Neural cell (in vitro differentiated cells): ENCODE results near the gene CHCHD3. TPM values are rescaled to one million over a fixed set of nuclear protein-coding genes. Genes with fewer than 3 reads are reported as not detected.

Source experiments
- H2AFZ ChIP-seq: fragments of 200-600, 300-800 bp; sonication (generic), shearing (Covaris generic); 2 replicates; pipeline ENCODE4 v1.6.0; 2014; ENCODE audit warnings: low read depth, mild to moderate bottlenecking, antibody characterized with exemption, low read length, moderate library complexity
- H3F3A ChIP-seq: fragments of 200-600 bp; shearing (Covaris generic); 2 replicates; pipeline ENCODE4 v1.6.1; 2016; ENCODE audit warnings: mild to moderate bottlenecking, moderate library complexity, mixed read lengths, antibody characterized with exemption, low read length; ENCODE audit not compliant: insufficient read depth, poor library complexity, severe bottlenecking
- H3K27ac ChIP-seq: fragments of 200-600, 300-800 bp; sonication (generic), shearing (Covaris generic); 2 replicates; pipeline ENCODE4 v1.5.1; 2014; ENCODE audit warnings: mild to moderate bottlenecking, low read length, moderate library complexity
- H3K27me3 ChIP-seq: fragments of 300-800, 200-600 bp; sonication (generic), shearing (Covaris generic); 2 replicates; pipeline ENCODE4 v1.6.0; 2014; ENCODE audit warnings: mild to moderate bottlenecking, low read depth, low read length, moderate library complexity; ENCODE audit not compliant: insufficient read depth
- H3K36me3 ChIP-seq: fragments of 300-800, 200-600 bp; sonication (generic), shearing (Covaris generic); 2 replicates; pipeline ENCODE4 v1.5.1; 2014; ENCODE audit warnings: mild to moderate bottlenecking, antibody characterized with exemption, low read length, moderate library complexity; ENCODE audit not compliant: insufficient read depth
- H3K4me2 ChIP-seq: fragments of 300-800, 200-600 bp; sonication (generic), shearing (Covaris generic); 2 replicates; pipeline ENCODE4 v1.6.0; 2014; ENCODE audit warnings: mild to moderate bottlenecking, low read length
- H3K4me3 ChIP-seq: fragments of 300-800, 200-600 bp; sonication (generic), shearing (Covaris generic); 2 replicates; pipeline ENCODE4 v1.5.1; 2014; ENCODE audit warnings: mild to moderate bottlenecking, low read length, moderate library complexity
- H3K79me2 ChIP-seq: fragments of 200-600 bp; shearing (Covaris generic); replicated peaks from 2 replicates; pipeline ENCODE4 v1.6.0; 2014; ENCODE audit warnings: mild to moderate bottlenecking, low read length, moderate library complexity; ENCODE audit not compliant: insufficient read depth
- H3K9ac ChIP-seq: fragments of 300-800, 200-600 bp; sonication (generic), shearing (Covaris generic); 2 replicates; pipeline ENCODE4 v1.6.1; 2016; ENCODE audit warnings: mild to moderate bottlenecking, low read length, mixed read lengths
- H3K9me2 ChIP-seq: fragments of 200-600 bp; shearing (Covaris generic); 2 replicates; pipeline ENCODE4 v1.6.1; 2016; ENCODE audit warnings: mild to moderate bottlenecking, low read length, mixed read lengths; ENCODE audit not compliant: insufficient read depth
- H3K9me3 ChIP-seq: fragments of 200-600, 300-800 bp; sonication (generic), shearing (Covaris generic); 2 replicates; pipeline ENCODE4 v1.6.1; 2016; ENCODE audit warnings: mild to moderate bottlenecking, mixed run types, low read length, moderate library complexity, mixed read lengths
- H4K20me1 ChIP-seq: fragments of 200-600 bp; shearing (Covaris generic); 2 replicates; pipeline ENCODE4 v1.6.1; 2016; ENCODE audit warnings: mild to moderate bottlenecking, mixed run types; ENCODE audit not compliant: insufficient read depth
- EP300 ChIP-seq: fragments of 450-650 bp; conservative IDR thresholded peaks from 2 replicates; pipeline ENCODE4 v1.6.1; 2014; ENCODE audit warnings: antibody characterized with exemption, mild to moderate bottlenecking, moderate library complexity; ENCODE audit not compliant: poor library complexity, severe bottlenecking
- EZH2 ChIP-seq: fragments of 200-600, 300-800 bp; shearing (Covaris generic), sonication (generic); IDR thresholded peaks from 2 replicates; pipeline ENCODE4 v1.6.1; 2014; ENCODE audit warnings: antibody characterized with exemption, low read length, borderline replicate concordance, mild to moderate bottlenecking; ENCODE audit not compliant: insufficient read depth, poor library complexity, severe bottlenecking
- MXI1 ChIP-seq: fragments of 450-650 bp; conservative IDR thresholded peaks from 2 replicates; pipeline ENCODE4 v1.6.1; 2014; ENCODE audit warnings: antibody characterized with exemption, mild to moderate bottlenecking; ENCODE audit not compliant: poor library complexity, severe bottlenecking
- POLR2AphosphoS5 ChIP-seq: IDR thresholded peaks from 2 replicates; pipeline ENCODE4 v1.6.1; 2012
- RAD21 ChIP-seq: fragments of 450-650 bp; conservative IDR thresholded peaks from 2 replicates; pipeline ENCODE4 v1.6.1; 2014; ENCODE audit warnings: antibody characterized with exemption, mild to moderate bottlenecking, moderate library complexity
- SMC3 ChIP-seq: fragments of 450-650 bp; conservative IDR thresholded peaks from 2 replicates; pipeline ENCODE4 v1.6.1; 2014; ENCODE audit warnings: antibody characterized with exemption, mild to moderate bottlenecking, moderate library complexity; ENCODE audit not compliant: poor library complexity
- TAF1 ChIP-seq: IDR thresholded peaks from 2 replicates; pipeline ENCODE4 v1.6.1; 2012; ENCODE audit warnings: low read depth
- polyA plus RNA-seq: library from polyadenylated mRNA; depleted of rRNA; stranded (reverse); fragments of >200 nt; gene quantifications from 2 replicates; pipeline ENCODE4 v1.2.3, GENCODE V29; 2014
- TF ChIP-seq, protein P1 (sequence below): fragments of 450-650 bp; IDR thresholded peaks from 2 replicates; pipeline ENCODE4 v1.5.1; 2014; ENCODE audit warnings: antibody characterized with exemption, mild to moderate bottlenecking, moderate library complexity; ENCODE audit not compliant: poor library complexity, severe bottlenecking
- TF ChIP-seq, protein P2 (sequence below): IDR thresholded peaks from 2 replicates; pipeline ENCODE4 v1.6.1; 2012; ENCODE audit warnings: borderline replicate concordance

The CHCHD3 gene
- polyA plus RNA-seq, 1 donor from 2014 or later = 89.9 TPM

DNA sequence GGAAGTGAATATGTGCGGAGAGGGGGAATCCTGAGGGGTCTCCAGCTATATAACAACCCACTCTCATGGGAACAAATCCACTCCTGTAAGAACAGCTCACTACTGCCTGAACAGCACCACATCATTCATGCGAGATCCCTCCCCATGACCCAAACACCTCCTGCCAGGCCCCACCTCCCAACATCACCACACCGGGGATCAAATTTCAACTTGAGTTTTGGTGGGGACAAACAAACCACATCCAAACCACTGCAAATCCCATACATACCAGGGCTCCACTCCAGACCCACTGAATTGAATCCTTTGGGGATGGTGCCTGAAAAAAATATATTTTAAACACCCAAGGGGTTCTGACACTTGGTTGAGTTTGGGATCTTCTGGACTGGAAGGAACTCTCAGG lies 324.1 kb downstream of the CHCHD3 start:
- Histone ChIP-seq H3K27ac (no peak overlapping the region), H3K4me3 (no peak overlapping the region), H3K27me3 (no peaks in the 10 kb centered on the region), H2AFZ (no peak overlapping the region), H4K20me1 (no peaks in the 10 kb centered on the region), H3K4me2 (no peak overlapping the region), H3K9me3 (no peaks in the 10 kb centered on the region), H3K9ac (no peak overlapping the region), H3K9me2 (no peaks in the 10 kb centered on the region), H3K79me2 (no peaks in the 10 kb centered on the region), H3F3A (no peaks in the 10 kb centered on the region), H3K36me3 (no peaks in the 10 kb centered on the region)
- no peak for TF ChIP-seq EP300
- TF ChIP-seq MXI1 = no peak

DNA sequence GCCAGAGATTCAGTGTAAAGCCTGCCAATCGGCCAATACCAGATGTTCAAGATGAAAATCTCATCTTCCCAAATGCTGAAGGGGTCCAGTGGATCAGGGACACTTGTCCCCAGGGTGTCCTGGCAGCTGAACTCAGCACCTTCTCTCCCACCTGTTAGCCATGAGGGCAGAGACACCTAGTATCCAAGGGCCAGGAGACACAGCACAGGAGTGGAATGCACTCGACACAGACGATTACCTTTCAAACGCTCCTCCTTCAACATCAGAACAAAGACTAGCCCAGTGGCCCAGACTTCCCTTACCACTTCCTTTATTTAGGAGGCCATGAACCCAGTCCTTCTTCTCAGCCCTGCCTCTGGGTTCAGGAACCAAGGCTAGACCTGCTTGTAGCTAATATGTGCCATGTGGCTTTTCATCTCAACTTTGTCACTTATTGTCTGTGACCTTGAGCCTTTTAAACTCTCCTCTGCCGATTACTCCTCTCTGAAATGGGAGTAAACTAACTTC lies 325.4 kb downstream of the CHCHD3 start:
- TF ChIP-seq, protein P1, sequence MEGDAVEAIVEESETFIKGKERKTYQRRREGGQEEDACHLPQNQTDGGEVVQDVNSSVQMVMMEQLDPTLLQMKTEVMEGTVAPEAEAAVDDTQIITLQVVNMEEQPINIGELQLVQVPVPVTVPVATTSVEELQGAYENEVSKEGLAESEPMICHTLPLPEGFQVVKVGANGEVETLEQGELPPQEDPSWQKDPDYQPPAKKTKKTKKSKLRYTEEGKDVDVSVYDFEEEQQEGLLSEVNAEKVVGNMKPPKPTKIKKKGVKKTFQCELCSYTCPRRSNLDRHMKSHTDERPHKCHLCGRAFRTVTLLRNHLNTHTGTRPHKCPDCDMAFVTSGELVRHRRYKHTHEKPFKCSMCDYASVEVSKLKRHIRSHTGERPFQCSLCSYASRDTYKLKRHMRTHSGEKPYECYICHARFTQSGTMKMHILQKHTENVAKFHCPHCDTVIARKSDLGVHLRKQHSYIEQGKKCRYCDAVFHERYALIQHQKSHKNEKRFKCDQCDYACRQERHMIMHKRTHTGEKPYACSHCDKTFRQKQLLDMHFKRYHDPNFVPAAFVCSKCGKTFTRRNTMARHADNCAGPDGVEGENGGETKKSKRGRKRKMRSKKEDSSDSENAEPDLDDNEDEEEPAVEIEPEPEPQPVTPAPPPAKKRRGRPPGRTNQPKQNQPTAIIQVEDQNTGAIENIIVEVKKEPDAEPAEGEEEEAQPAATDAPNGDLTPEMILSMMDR = no peak
- TF ChIP-seq MXI1 (no peak), POLR2AphosphoS5 (no peak), SMC3 (no peak), TAF1 (no peak), EP300 (no peak), EZH2 (no peak), RAD21 (no peak)
- TF ChIP-seq, protein P2, sequence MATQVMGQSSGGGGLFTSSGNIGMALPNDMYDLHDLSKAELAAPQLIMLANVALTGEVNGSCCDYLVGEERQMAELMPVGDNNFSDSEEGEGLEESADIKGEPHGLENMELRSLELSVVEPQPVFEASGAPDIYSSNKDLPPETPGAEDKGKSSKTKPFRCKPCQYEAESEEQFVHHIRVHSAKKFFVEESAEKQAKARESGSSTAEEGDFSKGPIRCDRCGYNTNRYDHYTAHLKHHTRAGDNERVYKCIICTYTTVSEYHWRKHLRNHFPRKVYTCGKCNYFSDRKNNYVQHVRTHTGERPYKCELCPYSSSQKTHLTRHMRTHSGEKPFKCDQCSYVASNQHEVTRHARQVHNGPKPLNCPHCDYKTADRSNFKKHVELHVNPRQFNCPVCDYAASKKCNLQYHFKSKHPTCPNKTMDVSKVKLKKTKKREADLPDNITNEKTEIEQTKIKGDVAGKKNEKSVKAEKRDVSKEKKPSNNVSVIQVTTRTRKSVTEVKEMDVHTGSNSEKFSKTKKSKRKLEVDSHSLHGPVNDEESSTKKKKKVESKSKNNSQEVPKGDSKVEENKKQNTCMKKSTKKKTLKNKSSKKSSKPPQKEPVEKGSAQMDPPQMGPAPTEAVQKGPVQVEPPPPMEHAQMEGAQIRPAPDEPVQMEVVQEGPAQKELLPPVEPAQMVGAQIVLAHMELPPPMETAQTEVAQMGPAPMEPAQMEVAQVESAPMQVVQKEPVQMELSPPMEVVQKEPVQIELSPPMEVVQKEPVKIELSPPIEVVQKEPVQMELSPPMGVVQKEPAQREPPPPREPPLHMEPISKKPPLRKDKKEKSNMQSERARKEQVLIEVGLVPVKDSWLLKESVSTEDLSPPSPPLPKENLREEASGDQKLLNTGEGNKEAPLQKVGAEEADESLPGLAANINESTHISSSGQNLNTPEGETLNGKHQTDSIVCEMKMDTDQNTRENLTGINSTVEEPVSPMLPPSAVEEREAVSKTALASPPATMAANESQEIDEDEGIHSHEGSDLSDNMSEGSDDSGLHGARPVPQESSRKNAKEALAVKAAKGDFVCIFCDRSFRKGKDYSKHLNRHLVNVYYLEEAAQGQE = no peak
- Histone ChIP-seq H3K4me2 (no peak overlapping the region), H3K27ac (no peak overlapping the region), H3K9me3 (no peaks in the 10 kb centered on the region), H3K79me2 (no peaks in the 10 kb centered on the region), H3F3A (no peaks in the 10 kb centered on the region), H4K20me1 (no peaks in the 10 kb centered on the region), H3K9ac (no peak overlapping the region), H3K27me3 (no peaks in the 10 kb centered on the region), H3K36me3 (no peaks in the 10 kb centered on the region), H2AFZ (no peak overlapping the region), H3K9me2 (no peaks in the 10 kb centered on the region), H3K4me3 (no peak overlapping the region)
